Cortex of kidney (tissue), 1 donor: ENCODE data around the gene MUC5AC.
"Not testable (repeated sequence)": the region's sequence is repeated elsewhere in the genome, so short reads cannot be mapped to it uniquely, and the experiment has no call there.

Source experiments
- DNase-seq: peaks from one replicate; lab custom pipeline; 2025; lab: John Stamatoyannopoulos, UW

MUC5AC gene

GRCh38 chr11:1157645-1158591 is at the start of gene MUC5AC:
Gene MUC5AC, plus strand, starts transcription at chr11:1157953. Its CDS starts 47 bp downstream, at chr11:1158000.
- DNase-seq, result no peak

- no peak for DNase-seq
Measured at GRCh38 chr11:1108246-1108900, 49.4 kb upstream of the MUC5AC start.

DNA sequence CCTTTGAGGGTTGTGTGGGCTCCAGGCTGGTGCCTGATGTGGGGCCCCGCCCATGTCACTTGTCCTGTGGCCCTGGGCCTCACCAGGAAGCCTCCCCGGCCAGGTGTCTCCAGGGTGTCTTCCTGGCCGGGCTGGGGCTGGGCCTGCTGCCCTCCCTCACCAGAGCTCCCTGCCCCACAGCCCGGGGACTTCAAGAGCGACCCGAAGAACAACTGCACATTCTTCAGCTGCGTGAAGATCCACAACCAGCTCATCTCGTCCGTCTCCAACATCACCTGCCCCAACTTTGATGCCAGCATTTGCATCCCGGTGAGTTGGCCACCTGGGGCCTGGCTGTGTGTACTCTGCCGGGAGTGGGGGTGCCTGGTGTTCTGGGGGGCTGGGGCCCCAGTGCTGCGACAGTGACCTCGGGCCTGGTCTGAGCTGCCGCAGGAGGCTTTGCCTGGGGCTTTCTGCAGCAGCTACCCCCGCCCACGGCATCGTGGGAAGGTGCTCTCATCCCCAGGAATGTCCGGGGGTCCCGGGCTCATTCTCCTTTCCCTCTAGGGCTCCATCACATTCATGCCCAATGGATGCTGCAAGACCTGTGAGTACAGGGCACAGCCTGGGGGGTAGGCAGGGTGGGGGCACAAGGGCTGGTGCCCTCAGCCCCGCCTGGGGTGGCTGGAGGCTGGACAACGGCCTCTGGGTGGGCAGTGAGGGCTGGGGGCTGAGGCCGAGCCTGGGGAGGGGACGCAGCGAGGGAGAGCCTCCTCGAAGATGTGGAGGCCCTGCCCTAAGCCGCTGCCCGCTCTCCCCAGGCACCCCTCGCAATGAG is 48.4 kb upstream of the MUC5AC start:
- DNase-seq, result no peak

DNA sequence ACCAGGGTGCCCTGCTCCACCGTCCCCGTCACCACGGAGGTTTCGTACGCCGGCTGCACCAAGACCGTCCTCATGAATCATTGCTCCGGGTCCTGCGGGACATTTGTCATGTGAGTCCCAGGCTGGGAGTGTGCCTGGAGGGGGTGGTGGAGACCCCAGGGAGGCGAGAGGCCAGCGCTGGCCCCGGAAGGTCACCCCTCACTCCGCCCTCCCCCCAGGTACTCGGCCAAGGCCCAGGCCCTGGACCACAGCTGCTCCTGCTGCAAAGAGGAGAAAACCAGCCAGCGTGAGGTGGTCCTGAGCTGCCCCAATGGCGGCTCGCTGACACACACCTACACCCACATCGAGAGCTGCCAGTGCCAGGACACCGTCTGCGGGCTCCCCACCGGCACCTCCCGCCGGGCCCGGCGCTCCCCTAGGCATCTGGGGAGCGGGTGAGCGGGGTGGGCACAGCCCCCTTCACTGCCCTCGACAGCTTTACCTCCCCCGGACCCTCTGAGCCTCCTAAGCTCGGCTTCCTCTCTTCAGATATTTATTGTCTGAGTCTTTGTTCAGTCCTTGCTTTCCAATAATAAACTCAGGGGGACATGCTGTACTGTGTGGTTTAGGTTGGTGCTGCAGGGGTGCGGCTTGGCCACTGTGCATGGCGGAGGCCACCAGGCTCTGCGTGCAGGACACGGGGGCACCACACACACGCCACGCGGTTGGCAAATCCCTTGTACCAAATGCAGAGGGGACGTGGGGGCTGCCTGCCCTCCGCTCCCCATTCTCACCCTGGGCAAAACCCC is 47.6 kb upstream of the MUC5AC start:
- DNase-seq, result no peak

GRCh38 chr11:1111545-1112212 is 46.1 kb upstream of the MUC5AC start:
- no peak for DNase-seq

DNA sequence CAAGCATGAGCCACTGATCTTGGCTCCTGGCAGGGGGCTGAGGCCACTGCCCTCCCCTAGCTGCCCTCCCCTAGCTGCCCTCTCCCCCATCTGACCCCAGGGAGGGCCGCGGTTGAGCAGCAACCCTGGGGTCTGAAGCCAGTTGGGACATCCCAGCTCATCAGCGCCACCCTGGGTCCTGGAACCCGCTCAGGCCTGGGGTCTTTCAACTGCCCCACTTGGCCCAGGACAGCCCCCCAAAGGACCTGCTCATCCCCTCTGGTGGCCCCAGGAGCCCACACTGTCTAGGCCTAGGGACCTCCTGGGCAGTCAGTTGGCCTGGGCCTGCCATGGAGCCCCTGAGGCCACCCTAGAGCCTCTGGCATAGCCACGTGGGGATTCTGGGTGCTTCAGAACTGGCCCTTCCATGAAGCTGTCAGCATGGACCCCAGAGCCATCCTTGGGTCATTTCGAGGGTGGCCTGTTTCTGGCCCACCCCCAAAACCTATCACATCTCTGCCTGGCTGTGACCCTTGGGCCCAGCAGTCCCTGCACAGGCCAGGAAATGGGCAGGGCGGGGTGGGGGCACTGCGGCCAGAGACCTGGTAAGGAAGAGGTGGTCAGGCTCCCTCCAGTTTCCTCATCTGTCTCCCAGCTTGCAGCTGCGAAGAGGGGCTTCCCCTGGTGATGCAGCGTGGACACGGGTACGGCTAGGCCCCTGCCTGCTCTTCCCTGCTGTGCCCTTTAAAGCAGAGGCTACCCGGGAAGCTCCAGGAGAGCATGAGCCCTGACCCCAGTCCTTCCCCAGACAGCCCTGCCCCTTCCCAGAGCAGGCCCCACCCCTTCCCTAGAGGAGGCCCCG is 45.2 kb upstream of the MUC5AC start:
- no peak for DNase-seq

- DNase-seq, result no peak
Measured at GRCh38 chr11:1113405-1114201, 44.1 kb upstream of the MUC5AC start.

- DNase-seq, result not testable (repeated sequence)
Measured at GRCh38 chr11:1115292-1115691, 42.5 kb upstream of the MUC5AC start.

GRCh38 chr11:1116104-1116503 is 41.6 kb upstream of the MUC5AC start:
- no peak for DNase-seq

- no peak for DNase-seq
Measured at GRCh38 chr11:1116666-1117390, 40.9 kb upstream of the MUC5AC start.

DNA sequence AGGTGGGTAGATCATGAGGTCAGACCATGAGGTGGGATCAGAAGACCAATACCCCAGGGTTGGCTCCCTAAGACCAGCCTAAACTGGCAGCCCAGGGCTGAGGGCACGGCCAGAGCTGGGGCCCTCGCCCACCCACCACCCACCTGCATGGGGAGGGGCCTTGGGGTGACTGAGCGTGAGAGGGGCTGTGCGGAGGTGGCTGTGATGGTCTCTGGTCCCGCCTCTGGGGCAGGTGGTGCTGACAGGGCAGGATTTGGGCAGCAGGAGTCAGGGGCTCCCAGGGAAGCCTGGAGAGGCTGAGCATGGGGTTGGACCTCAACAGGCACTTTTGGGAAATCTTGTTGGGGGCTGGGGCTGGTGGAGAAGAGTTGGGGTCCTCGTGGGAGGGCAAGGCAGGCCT is 39.8 kb upstream of the MUC5AC start:
- DNase-seq, result no peak

DNA sequence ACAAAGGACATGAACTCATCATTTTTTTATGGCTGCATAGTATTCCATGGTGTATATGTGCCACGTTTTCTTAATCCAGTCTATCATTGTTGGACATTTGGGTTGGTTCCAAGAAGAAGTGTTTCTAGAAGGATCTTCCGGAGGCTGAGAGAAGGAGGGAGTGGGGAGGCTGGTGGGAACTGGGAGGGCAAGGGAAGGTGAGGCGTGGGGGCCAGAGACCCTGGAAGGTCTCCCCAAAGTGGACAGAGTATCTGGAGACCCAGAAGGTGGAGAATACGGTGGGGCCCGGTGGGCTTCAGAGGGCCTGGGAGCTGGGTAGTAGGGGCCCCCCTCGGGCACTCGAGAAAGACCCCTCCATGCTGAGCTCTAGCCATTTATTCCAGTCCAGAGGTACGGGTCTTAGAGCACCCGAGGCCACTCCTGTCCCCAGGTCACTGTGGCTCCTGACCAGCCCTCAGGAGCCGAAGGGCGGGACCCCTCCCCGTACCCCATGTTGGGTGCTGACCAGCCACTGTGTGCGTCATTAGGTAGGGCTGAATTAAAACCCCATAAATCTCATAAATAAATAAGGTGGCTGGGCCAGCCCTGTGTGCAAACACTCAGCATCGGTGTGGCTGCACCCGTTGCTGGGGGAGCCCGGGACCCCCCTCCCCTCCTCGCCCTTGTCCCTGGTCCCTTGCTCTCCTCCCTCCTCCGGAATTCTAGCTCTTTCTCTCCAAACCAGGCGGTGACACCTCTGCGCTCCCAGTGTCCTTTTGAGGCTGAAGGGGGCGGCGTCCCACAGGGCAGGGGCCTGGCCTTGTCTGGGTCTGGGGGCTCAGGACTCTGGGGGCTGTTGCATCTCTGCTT is 38.8 kb upstream of the MUC5AC start:
- DNase-seq, result no peak

- DNase-seq, result no peak
Measured at GRCh38 chr11:1119604-1120146, 38.1 kb upstream of the MUC5AC start.

DNA sequence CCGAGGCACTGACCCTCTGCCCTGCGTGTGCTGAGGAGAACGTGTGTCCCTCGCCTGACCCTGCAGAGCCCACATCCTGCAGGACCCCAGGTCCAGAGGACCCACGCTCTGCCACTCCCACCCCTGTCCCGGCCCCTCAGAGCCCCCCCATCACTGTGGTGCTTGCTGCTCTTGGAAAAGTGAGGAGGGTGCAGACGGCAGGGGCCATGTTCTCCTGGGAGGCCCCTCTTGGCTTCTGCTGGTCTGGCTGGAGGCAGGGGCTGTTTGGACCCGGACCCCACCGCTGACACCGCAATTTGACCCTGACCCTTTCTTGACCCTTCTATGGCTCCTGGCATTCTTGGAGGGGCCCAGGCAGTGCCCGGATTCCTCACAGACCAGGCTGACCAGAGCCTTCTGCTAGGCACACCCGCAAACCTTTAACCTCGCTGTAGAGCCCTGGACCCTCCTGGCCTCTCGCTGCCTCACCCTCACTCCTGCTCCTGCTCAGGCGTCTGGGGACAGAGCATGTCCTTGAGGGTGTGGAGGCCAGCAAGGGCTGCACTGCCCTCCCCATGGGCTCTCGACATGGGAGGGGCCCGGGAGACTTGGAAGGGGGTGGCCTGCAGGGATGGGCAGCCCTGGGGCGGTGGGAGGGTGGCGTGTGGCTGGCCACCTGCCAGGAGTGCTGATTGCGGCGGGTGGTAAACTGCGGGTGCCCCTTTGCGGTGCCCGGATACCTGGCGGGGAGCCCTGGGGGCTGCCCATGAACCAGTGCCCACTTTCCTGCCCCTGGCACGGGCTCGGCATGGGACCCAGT is 37.0 kb upstream of the MUC5AC start:
- DNase-seq, result no peak

GRCh38 chr11:1121331-1121812 is 36.4 kb upstream of the MUC5AC start:
- no peak for DNase-seq
